LNCAP (cell line): ENCODE results near the gene KRTAP5-2.

ENCODE experiments used
- CTCF ChIP-seq: fragments of 450-650 bp; IDR thresholded peaks from 2 replicates; pipeline ENCODE4 v1.5.1; 2017; ENCODE audit warnings: mild to moderate bottlenecking

The KRTAP5-2 gene

DNA sequence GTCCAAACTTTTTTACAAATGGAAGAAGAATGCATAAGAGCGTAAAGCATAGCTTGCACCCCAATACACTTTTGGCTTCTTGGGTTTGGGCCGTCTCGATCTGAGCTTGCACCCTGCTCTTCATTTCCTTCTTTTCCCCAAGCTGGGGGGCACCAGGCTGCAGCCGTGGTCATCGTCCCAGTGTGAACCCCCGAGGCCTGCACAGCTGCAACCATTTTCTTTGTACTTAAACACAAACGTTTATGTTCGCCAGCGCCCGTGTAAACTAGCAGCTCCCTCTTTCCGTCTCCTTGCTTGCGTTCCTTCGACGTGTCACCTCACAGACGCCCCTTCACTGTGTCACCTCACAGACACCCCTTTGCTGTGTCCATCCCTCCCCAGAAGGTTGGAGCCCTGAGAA lies 41.6 kb upstream of the KRTAP5-2 start:
- TF ChIP-seq CTCF = no peak

DNA sequence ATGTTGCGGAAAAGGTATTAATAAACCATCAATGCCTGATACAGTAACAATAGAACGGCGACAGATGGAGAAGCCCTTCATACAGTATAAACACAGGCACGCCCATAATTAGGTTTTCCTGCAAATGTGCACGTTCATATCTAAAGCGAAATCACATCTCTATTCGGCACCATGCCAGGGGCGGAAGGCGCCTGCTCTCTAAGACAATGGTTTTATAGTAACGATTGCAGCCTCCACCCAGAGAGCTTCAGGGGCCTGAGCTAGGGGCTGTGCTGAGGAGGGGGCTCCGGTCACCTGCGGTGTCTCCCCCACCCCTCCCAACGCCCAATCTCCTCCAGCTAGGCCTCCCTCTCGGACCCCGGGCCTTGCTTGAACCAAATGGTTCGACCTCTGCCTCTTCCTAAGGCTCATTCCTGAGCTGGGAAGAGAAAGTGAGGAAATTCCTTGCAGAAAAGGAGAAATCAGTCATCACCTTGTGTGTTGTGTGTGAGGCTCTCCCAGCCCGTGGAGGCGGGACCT lies 41.1 kb upstream of the KRTAP5-2 start:
- no peak for TF ChIP-seq CTCF

DNA sequence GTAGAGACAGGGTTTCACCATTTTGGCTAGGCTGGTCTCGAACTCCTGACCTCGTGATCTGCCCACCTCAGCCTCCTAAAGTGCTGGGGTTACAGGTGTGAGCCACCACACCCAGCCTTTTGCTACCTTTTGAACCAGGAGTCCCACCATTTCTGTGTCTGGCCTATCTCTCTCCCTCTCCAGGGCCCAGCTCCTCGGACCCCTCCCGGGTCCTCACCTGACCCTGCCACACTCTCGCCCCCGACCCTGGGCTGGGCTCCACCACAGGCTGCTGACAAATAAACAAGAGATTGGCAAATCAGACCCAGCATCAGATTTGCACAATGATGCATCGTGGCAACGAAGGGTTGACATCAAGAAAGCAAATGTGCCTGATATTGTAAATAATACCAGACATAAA lies 40.2 kb upstream of the KRTAP5-2 start:
- no peak for TF ChIP-seq CTCF

DNA sequence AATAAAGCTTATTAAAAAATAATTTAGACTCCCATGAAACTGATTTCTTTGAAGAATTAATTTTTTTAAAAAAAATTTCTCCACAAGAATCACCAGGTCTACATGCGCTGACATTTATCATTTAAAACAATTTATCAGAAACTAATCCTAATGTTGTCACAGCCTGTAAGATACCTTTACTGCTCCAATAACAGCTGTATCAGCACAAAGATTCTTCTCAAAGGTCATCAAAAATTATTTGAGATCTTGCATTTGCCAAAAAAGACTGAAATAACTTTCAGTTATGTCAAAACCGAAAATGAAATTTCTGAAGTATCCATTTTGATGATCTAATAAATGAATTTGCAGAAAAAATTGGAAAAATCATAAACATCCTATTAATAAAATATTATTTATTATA lies 39.5 kb upstream of the KRTAP5-2 start:
- no peak for TF ChIP-seq CTCF

GRCh38 chr11:1636291-1636950 lies 38.3 kb upstream of the KRTAP5-2 start:
- TF ChIP-seq CTCF = no peak

- no peak for TF ChIP-seq CTCF
These were observed 35.8 kb upstream of the KRTAP5-2 start for GRCh38 chr11:1633864-1634263.

GRCh38 chr11:1632053-1632714 lies 34.1 kb upstream of the KRTAP5-2 start:
- no peak for TF ChIP-seq CTCF
